Tibial nerve (tissue), 3 donors: ENCODE measurements around the gene PHF3.

Source experiments
- CTCF ChIP-seq, 5 experiments: fragments of 200-600 bp in 3 of 5; fragments of 450-650 bp in 2 of 5; sonication (generic) in 3 of 5; IDR thresholded peaks; one replicate each; pipeline ENCODE4 v1.5.1; 2016 to 2019; ENCODE audit warnings: antibody characterized with exemption in 5 of 5, mild to moderate bottlenecking in 3 of 5, moderate library complexity in 2 of 5
- POLR2A ChIP-seq, 2 donors: fragments of 450-650 bp; IDR thresholded peaks; one replicate each; pipeline ENCODE4 v1.6.1; 2017; ENCODE audit warnings: antibody characterized with exemption in 2 of 2, mild to moderate bottlenecking in 2 of 2, moderate library complexity in 2 of 2

- TF ChIP-seq POLR2A (IDR thresholded peaks at IDR 0.05), result no peak
- TF ChIP-seq CTCF (IDR thresholded peaks at IDR 0.05), result no peak
Observed at GRCh38 chr6:63750400-63750799, 114.8 kb downstream of the PHF3 start.
